DND-41 (cell line): ENCODE results near the gene TLR4.

ENCODE experiments used
- ATAC-seq: fragments of 200-7000 bp; cut with Tn5 transposase; 3 replicates; pipeline ENCODE4 v1.9.1; 2021; ENCODE audit warnings: low read depth; ENCODE audit not compliant: insufficient read depth
- DNase-seq: peaks from one replicate; pipeline ENCODE4 v3.0.0-alpha.2; 2020
- H2AFZ ChIP-seq: 2 replicates; pipeline ENCODE4 v1.6.0; 2012; ENCODE audit warnings: low read depth, low read length
- H3K27ac ChIP-seq: 2 replicates; pipeline ENCODE4 v1.5.1; 2012; ENCODE audit warnings: low read length, inconsistent platforms
- H3K27me3 ChIP-seq: fragments of 200-600 bp; sonication (generic); 2 replicates; pipeline ENCODE4 v1.6.0; 2012; ENCODE audit warnings: low read length, mild to moderate bottlenecking, inconsistent platforms; ENCODE audit not compliant: insufficient read depth, poor library complexity
- H3K36me3 ChIP-seq: 2 replicates; pipeline ENCODE4 v1.5.1; 2012; ENCODE audit warnings: low read length, inconsistent platforms; ENCODE audit not compliant: insufficient read depth
- H3K4me1 ChIP-seq: 2 replicates; pipeline ENCODE4 v1.5.1; 2012; ENCODE audit warnings: mild to moderate bottlenecking, low read length; ENCODE audit not compliant: insufficient read depth
- H3K4me2 ChIP-seq: 2 replicates; pipeline ENCODE4 v1.6.0; 2012; ENCODE audit warnings: mild to moderate bottlenecking, moderate library complexity, low read length, inconsistent platforms; ENCODE audit not compliant: insufficient read depth
- H3K4me3 ChIP-seq, 2 experiments: fragments of 200-600 bp in 1 of 2; shearing (Covaris generic) in 1 of 2; 2 replicates each; pipeline ENCODE4 v1.5.1; 2012 to 2016; ENCODE audit warnings: inconsistent platforms in 2 of 2, low read length in 2 of 2, mild to moderate bottlenecking in 2 of 2, low read depth in 1 of 2, moderate library complexity in 1 of 2
- H3K79me2 ChIP-seq: 2 replicates; pipeline ENCODE4 v1.6.0; 2012; ENCODE audit warnings: low read length, inconsistent platforms; ENCODE audit not compliant: insufficient read depth
- H3K9ac ChIP-seq: 2 replicates; pipeline ENCODE4 v1.6.0; 2012; ENCODE audit warnings: low read depth, mild to moderate bottlenecking, inconsistent platforms, low read length, moderate library complexity
- H3K9me3 ChIP-seq: 2 replicates; pipeline ENCODE4 v1.5.1; 2012; ENCODE audit warnings: low read length, moderate library complexity, mild to moderate bottlenecking, inconsistent platforms; ENCODE audit not compliant: insufficient read depth, severe bottlenecking
- H4K20me1 ChIP-seq: 2 replicates; pipeline ENCODE4 v1.6.0; 2012; ENCODE audit warnings: low read length; ENCODE audit not compliant: insufficient read depth
- EZH2 ChIP-seq: IDR thresholded peaks from 3 replicates; pipeline ENCODE4 v1.6.1; 2012; ENCODE audit warnings: borderline replicate concordance, low read depth, mild to moderate bottlenecking, moderate library complexity, low read length, inconsistent platforms; ENCODE audit not compliant: severe bottlenecking
- TF ChIP-seq, protein P1 (sequence below): IDR thresholded peaks from 2 replicates; pipeline ENCODE4 v1.5.1; 2012; ENCODE audit warnings: borderline replicate concordance, low read length, moderate library complexity, mild to moderate bottlenecking; ENCODE audit not compliant: poor library complexity, severe bottlenecking; ENCODE audit errors: extremely low read depth

The TLR4 gene

DNA sequence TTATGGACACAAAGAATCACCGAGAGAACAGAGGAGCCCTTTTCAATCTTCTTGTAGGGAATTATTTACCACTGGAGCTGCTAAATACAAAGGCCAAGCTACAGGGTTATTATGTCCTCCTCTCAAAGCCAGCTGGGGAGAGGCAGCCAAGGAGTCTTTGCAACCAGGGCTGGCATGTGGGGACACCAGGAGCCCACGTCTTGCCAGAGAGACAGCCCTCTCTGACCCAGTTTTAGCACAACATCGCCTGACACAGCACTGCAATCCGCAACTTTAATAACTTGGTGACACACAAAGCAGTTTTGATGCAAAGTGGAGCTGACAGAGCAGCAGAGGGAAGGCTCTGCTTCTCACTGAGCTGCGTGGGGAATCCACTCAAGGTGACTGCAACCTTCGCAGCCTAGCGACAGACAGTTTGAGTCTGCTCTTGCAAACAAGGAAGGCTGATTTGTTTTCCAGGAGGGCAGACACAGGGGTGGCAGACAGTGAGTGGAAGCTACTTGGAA is 33.6 kb downstream of the TLR4 start:
- H4K20me1 ChIP-seq = no peaks in the 10 kb centered on the region
- TF ChIP-seq EZH2 = no peak
- TF ChIP-seq, protein P1, sequence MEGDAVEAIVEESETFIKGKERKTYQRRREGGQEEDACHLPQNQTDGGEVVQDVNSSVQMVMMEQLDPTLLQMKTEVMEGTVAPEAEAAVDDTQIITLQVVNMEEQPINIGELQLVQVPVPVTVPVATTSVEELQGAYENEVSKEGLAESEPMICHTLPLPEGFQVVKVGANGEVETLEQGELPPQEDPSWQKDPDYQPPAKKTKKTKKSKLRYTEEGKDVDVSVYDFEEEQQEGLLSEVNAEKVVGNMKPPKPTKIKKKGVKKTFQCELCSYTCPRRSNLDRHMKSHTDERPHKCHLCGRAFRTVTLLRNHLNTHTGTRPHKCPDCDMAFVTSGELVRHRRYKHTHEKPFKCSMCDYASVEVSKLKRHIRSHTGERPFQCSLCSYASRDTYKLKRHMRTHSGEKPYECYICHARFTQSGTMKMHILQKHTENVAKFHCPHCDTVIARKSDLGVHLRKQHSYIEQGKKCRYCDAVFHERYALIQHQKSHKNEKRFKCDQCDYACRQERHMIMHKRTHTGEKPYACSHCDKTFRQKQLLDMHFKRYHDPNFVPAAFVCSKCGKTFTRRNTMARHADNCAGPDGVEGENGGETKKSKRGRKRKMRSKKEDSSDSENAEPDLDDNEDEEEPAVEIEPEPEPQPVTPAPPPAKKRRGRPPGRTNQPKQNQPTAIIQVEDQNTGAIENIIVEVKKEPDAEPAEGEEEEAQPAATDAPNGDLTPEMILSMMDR = no peak
- no peak overlapping the region for H3K4me3 ChIP-seq
- ATAC-seq (no peak), DNase-seq (no peak)
- H3K79me2 ChIP-seq = no peaks in the 10 kb centered on the region
- H3K9ac ChIP-seq = no peak overlapping the region
- no peak overlapping the region for H2AFZ ChIP-seq
- peaks cover 3% of the 10 kb centered on the region for H3K27me3 ChIP-seq
- H3K9me3 ChIP-seq = no peaks in the 10 kb centered on the region
- H3K27ac ChIP-seq = no peak overlapping the region
- no peaks in the 10 kb centered on the region for H3K4me1 ChIP-seq
- no peak overlapping the region for H3K4me2 ChIP-seq
- no peaks in the 10 kb centered on the region for H3K36me3 ChIP-seq

DNA sequence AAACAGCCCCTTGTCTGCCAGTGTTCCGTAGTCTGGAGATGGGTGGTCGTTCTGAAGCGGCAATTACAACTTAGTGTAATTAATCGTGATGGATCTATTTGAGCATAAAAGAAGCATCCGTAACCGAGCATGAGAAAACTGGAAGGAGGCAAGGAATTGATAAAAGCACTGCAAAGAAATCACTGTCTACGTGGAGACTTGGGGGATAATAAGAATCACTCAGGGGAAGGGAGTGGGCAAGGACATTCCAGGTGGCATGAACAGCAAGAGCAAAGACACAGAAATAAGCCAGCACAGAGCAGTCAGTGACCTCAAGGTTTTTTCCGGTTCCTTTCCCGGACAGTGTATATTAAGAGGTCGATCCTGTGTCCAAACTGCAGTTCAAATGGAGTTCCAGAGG is 35.0 kb downstream of the TLR4 start:
- TF ChIP-seq, protein P1 = no peak
- no peak for TF ChIP-seq EZH2
- Histone ChIP-seq H3K4me3 (no peak overlapping the region), H3K79me2 (no peaks in the 10 kb centered on the region), H4K20me1 (no peaks in the 10 kb centered on the region), H3K27ac (no peak overlapping the region), H3K9ac (no peak overlapping the region), H3K36me3 (no peaks in the 10 kb centered on the region), H3K27me3 (peaks cover 3% of the 10 kb centered on the region), H3K9me3 (no peaks in the 10 kb centered on the region), H3K4me1 (no peaks in the 10 kb centered on the region), H3K4me2 (no peak overlapping the region), H2AFZ (no peak overlapping the region)
- ATAC-seq (no peak), DNase-seq (no peak)

DNA sequence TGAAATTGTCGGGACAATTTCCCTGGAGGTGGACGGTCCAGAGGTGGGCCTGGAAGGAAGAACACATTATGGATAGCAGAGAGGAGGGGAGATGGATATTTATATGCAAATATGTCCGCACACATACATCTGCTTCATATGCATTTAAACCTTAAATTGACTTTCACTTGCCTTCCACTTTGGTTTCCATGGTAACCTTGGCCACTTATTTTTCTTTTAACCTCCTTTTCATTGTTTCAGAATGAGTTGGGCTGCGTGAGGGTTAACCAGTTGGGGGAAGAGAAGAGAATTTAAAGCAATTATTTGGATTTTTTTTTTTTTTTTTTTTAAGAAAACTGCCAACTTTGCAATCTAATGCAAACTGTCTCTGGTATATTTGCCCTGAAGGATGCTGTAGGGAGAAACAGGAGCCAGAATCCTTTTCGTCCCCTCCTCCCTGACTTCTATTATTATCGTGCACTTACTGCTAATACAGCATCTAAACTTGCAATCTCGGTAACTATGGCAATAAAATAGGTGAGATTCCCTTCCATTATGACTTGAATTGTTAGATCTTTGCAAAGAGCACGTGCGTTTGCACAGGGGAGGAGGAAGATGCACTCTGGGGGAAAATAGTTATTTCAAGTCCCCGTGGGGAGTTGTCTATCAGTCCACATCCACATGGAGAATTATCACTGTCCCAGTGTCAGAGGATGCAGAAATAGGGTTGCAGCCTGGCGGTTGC is 35.6 kb downstream of the TLR4 start:
- no peak for TF ChIP-seq EZH2
- TF ChIP-seq, protein P1 = no peak
- Histone ChIP-seq H2AFZ (no peak overlapping the region), H3K27me3 (peaks cover 3% of the 10 kb centered on the region), H3K4me1 (no peaks in the 10 kb centered on the region), H3K9me3 (no peaks in the 10 kb centered on the region), H3K36me3 (no peaks in the 10 kb centered on the region), H3K4me2 (no peak overlapping the region), H4K20me1 (no peaks in the 10 kb centered on the region), H3K79me2 (no peaks in the 10 kb centered on the region), H3K27ac (no peak overlapping the region), H3K4me3 (no peak overlapping the region), H3K9ac (no peak overlapping the region)
- no peak for ATAC-seq
- DNase-seq = no peak
